Middle frontal gyrus (tissue), 1 donor: ENCODE results near the gene DPP6.
"Not testable (repeated sequence)": the region's sequence is repeated elsewhere in the genome, so short reads cannot be mapped to it uniquely, and the experiment has no call there.

ENCODE experiments used
- DNase-seq: peaks from one replicate; pipeline ENCODE4 v3.0.0-alpha.2; 2015; ENCODE audit warnings: low spot score; ENCODE audit errors: extremely low spot score

DPP6 gene

GRCh38 chr7:154919344-154920225 lies 867.4 kb downstream of the DPP6 start:
- no peak for DNase-seq

- not testable (repeated sequence) for DNase-seq
Observed at GRCh38 chr7:154922472-154922871, 870.3 kb downstream of the DPP6 start.

- peak; percentile 75 for DNase-seq
Observed at GRCh38 chr7:154927624-154928125, 875.5 kb downstream of the DPP6 start.

- peak; percentile 58 for DNase-seq
Observed at GRCh38 chr7:154928136-154929005, 876.2 kb downstream of the DPP6 start.

- no peak for DNase-seq
Observed at GRCh38 chr7:154929006-154929726, 877.0 kb downstream of the DPP6 start.

- DNase-seq: no peak
Observed at GRCh38 chr7:154931906-154932305, 879.7 kb downstream of the DPP6 start.

- not testable (repeated sequence) for DNase-seq
Observed at GRCh38 chr7:154934353-154934952, 882.3 kb downstream of the DPP6 start.

- DNase-seq: no peak
Observed at GRCh38 chr7:154937837-154938236, 885.6 kb downstream of the DPP6 start.

GRCh38 chr7:154942691-154943090 lies 890.5 kb downstream of the DPP6 start:
- no peak for DNase-seq
